OCI-LY7 (cell line): ENCODE measurements around the gene ZMIZ2.
"Not testable (repeated sequence)": the region's sequence is repeated elsewhere in the genome, so short reads cannot be mapped to it uniquely, and the experiment has no call there.

Source experiments
- CTCF ChIP-seq: fragments of 200-600 bp; sonication (generic); conservative IDR thresholded peaks from 2 replicates; pipeline ENCODE4 v1.5.1; 2014; ENCODE audit warnings: mild to moderate bottlenecking, antibody characterized with exemption, low read length, moderate library complexity, mixed read lengths
- EZH2phosphoT487 ChIP-seq: fragments of 200-600 bp; sonication (generic); IDR thresholded peaks from 2 replicates; pipeline ENCODE4 v1.6.1; 2018; ENCODE audit warnings: low read depth, borderline replicate concordance, mild to moderate bottlenecking, mixed run types, antibody characterized with exemption, low read length, moderate library complexity, mixed read lengths

- not testable (repeated sequence) for TF ChIP-seq CTCF, EZH2phosphoT487
These were observed 49.0 kb upstream of the ZMIZ2 start for GRCh38 chr7:44699598-44699997.
